CD4-positive, alpha-beta T cell (primary cell): ENCODE results near the gene PNMT. TPM values are rescaled to one million over a fixed set of nuclear protein-coding genes. Genes with fewer than 3 reads are reported as not detected.

ENCODE experiments used
- ATAC-seq: fragments of 200-7000 bp; cut with Tn5 transposase; one replicate; pipeline ENCODE4 v1.10.0; 2022; ENCODE audit warnings: mild to moderate bottlenecking; ENCODE audit not compliant: poor library complexity
- CTCF ChIA-PET: fragments of 350-600 bp; sonication (Branson Sonifier 250); formaldehyde crosslinking; loops from one replicate; lab custom pipeline; 2021; ENCODE audit warnings: antibody characterized with exemption, inconsistent platforms; lab: Charles Lee
- POLR2A ChIA-PET: fragments of 350-600 bp; sonication (Branson Sonifier 250); formaldehyde crosslinking; loops from one replicate; lab custom pipeline; 2021; ENCODE audit warnings: antibody characterized with exemption, inconsistent platforms; lab: Charles Lee
- DNase-seq, 14 experiments: peaks; one replicate each; pipeline ENCODE4 v3.0.0-alpha.2; 2013 to 2020; ENCODE audit warnings: mixed read lengths in 2 of 14
- H3K27ac ChIP-seq, 2 donors: one replicate each; pipeline versions ENCODE4 v1.5.1 to v1.7.0; 2013; ENCODE audit warnings: low read length in 2 of 2, low read depth in 1 of 2, mild to moderate bottlenecking in 1 of 2
- H3K27me3 ChIP-seq, 2 experiments: 1 replicate in 1 of 2; 2 replicates in 1 of 2; pipeline versions ENCODE4 v1.6.1 to v1.7.0; 2013; ENCODE audit warnings: low read length in 2 of 2, control low read depth in 1 of 2, mild to moderate bottlenecking in 1 of 2, moderate library complexity in 1 of 2; ENCODE audit not compliant: insufficient read depth in 2 of 2, control insufficient read depth in 1 of 2
- H3K36me3 ChIP-seq: one replicate; pipeline ENCODE4 v1.6.1; 2013; ENCODE audit warnings: low read length, control low read depth; ENCODE audit not compliant: insufficient read depth
- H3K4me1 ChIP-seq: one replicate; pipeline ENCODE4 v1.6.1; 2013; ENCODE audit warnings: low read length, control low read depth; ENCODE audit not compliant: insufficient read depth
- H3K4me3 ChIP-seq: one replicate; pipeline ENCODE4 v1.5.1; 2013; ENCODE audit warnings: mild to moderate bottlenecking, low read length, moderate library complexity
- H3K9me3 ChIP-seq, 2 experiments: 1 replicate in 1 of 2; 2 replicates in 1 of 2; pipeline versions ENCODE4 v1.6.1 to v1.7.0; 2013; ENCODE audit warnings: low read length in 2 of 2, mild to moderate bottlenecking in 2 of 2, control low read depth in 1 of 2, moderate library complexity in 1 of 2; ENCODE audit not compliant: control insufficient read depth in 1 of 2, insufficient read depth in 1 of 2
- H3K27ac Mint-ChIP-seq: one replicate; pipeline ENCODE4 v1.8.0; 2020; ENCODE audit warnings: mixed read lengths
- H3K27me3 Mint-ChIP-seq: one replicate; pipeline ENCODE4 v1.8.0; 2021; ENCODE audit warnings: mixed read lengths
- H3K36me3 Mint-ChIP-seq: one replicate; pipeline ENCODE4 v1.8.0; 2021; ENCODE audit warnings: low read depth, mixed read lengths
- H3K4me1 Mint-ChIP-seq: one replicate; pipeline ENCODE4 v1.8.0; 2021; ENCODE audit warnings: low read depth, mixed read lengths
- H3K4me3 Mint-ChIP-seq: one replicate; pipeline ENCODE4 v1.8.0; 2020; ENCODE audit warnings: mild to moderate bottlenecking, mixed read lengths
- H3K9me3 Mint-ChIP-seq: one replicate; pipeline ENCODE4 v1.8.0; 2020; ENCODE audit warnings: mixed read lengths
- CTCF ChIP-seq: fragments of 200-600 bp; IDR thresholded peaks from one replicate; pipeline ENCODE4 v1.8.0; 2022; ENCODE audit warnings: antibody characterized with exemption, mild to moderate bottlenecking
- intact Hi-C, 2 experiments: fragments of 100-400 bp; cut with DNase I in 1 of 2; cut with micrococcal nuclease in 1 of 2; formaldehyde crosslinking; loops; one replicate each; pipeline versions ENCODE4 v1.15.1 to v1.9.0; 2023 to 2025; cut with DNase I, micrococcal nuclease
- total RNA-seq, 174 experiments: library from RNA in 2 of 174; stranded (reverse) in 2 of 174; gene quantifications; one replicate each; pipeline ENCODE4 v1.2.3 and lab custom pipeline; 2021 to 2026

PNMT gene
- total RNA-seq, 2 experiments from 2014 or later, result 0.47 TPM; not detected in 1

DNA sequence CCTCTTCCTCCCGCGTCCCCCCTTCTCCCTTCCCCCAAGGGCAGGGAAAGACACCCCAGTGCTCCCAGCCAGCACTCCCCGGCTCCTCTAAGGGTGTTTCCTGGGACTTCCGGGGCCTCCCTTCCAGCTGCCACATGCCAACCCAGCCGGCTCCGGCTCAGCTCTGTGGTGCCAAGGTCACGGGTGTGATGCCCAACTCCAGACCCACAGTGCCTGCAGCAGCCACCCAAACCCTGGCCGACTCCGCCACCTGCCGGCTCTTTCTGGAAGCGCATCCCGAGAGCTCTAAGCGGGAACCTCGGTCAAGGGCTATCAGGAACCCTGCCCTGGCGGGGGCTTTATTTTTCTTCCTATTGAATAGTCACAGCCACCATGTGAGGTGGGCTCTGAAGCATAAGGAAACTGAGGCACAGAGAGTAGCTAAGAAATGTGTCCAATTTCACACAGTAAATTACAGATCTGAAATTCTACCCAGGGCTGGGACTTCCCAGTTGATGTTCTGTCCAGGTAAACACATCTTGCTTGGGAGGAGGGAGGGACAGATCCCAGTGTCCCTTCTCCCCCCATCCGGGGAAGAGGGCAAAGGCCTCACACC is 44.8 kb upstream of the PNMT start:
- H3K27ac ChIP-seq, result no peak overlapping the region
- TF ChIP-seq CTCF, result peak; percentile 92
- no peaks in the 10 kb centered on the region for H3K36me3 Mint-ChIP-seq
- no peak overlapping the region for H3K27ac Mint-ChIP-seq
- no peak overlapping the region for H3K4me3 ChIP-seq
- peaks cover 29 to 30% of the 10 kb centered on the region in 2 experiments for H3K27me3 ChIP-seq
- H3K9me3 Mint-ChIP-seq, result no peaks in the 10 kb centered on the region
- H3K4me1 ChIP-seq, result peaks cover 44% of the 10 kb centered on the region
- peaks cover 40% of the 10 kb centered on the region for H3K27me3 Mint-ChIP-seq
- no peaks in the 10 kb centered on the region for H3K36me3 ChIP-seq
- ATAC-seq (peak; percentile 63), DNase-seq (peak; percentile 73 to 91 (median 84))
- H3K4me1 Mint-ChIP-seq, result peaks cover 25% of the 10 kb centered on the region
- CTCF ChIA-PET, result interaction anchor here (0.6 to 3.6 kb wide), 24 partner anchors 9 to 651 kb away, joined by 3 to 66 read pairs (median 4); partner anchors contain the start of genes CDK12, MIEN1, PNMT and STARD3
- intact Hi-C loops, result loop anchor here (1.0 to 10.0 kb wide), 8 partner anchors 13 to 354 kb away; partner anchors contain the start of genes IKZF3 (in 2 of the 2), MIEN1 (in 1 of the 2), PNMT (in 1 of the 2) and STARD3 (in 1 of the 2)
- POLR2A ChIA-PET, result interaction anchor here (0.6 to 1.8 kb wide), 6 partner anchors 8 to 357 kb away, joined by 3 to 10 read pairs (median 4); partner anchors contain the start of genes IKZF3, PSMD3 and STARD3
- H3K9me3 ChIP-seq, result peaks cover 0 to 7% of the 10 kb centered on the region in 2 experiments
- H3K4me3 Mint-ChIP-seq, result peak overlapping the region; percentile 68

GRCh38 chr17:39624313-39624712 is 43.9 kb upstream of the PNMT start:
- ChIA-PET POLR2A (no interaction called here), CTCF (interaction anchor here (3.6 kb wide), 1 partner anchor 22 kb away, joined by 20 read pairs; no protein-coding TSS in a partner anchor)
- H3K27me3 ChIP-seq, result peaks cover 30 to 36% of the 10 kb centered on the region in 2 experiments
- H3K27ac ChIP-seq, result no peak overlapping the region
- H3K36me3 ChIP-seq, result no peaks in the 10 kb centered on the region
- peaks cover 45% of the 10 kb centered on the region for H3K27me3 Mint-ChIP-seq
- no peak overlapping the region for H3K4me3 ChIP-seq
- no peaks in the 10 kb centered on the region for H3K36me3 Mint-ChIP-seq
- no peak overlapping the region for H3K4me3 Mint-ChIP-seq
- H3K4me1 Mint-ChIP-seq, result peaks cover 25% of the 10 kb centered on the region
- H3K4me1 ChIP-seq, result peaks cover 37% of the 10 kb centered on the region
- ATAC-seq (no peak), DNase-seq (no peak)
- no peak for TF ChIP-seq CTCF
- H3K9me3 ChIP-seq, result peaks cover 0 to 7% of the 10 kb centered on the region in 2 experiments
- H3K9me3 Mint-ChIP-seq, result no peaks in the 10 kb centered on the region
- intact Hi-C loops, result loop anchor here (5.0 to 10.0 kb wide), 3 partner anchors 108 to 353 kb away; partner anchors contain the start of genes IKZF3 (in 1 of the 2), MIEN1 (in 1 of the 2) and ZPBP2 (in 1 of the 2)
- H3K27ac Mint-ChIP-seq, result no peak overlapping the region

DNA sequence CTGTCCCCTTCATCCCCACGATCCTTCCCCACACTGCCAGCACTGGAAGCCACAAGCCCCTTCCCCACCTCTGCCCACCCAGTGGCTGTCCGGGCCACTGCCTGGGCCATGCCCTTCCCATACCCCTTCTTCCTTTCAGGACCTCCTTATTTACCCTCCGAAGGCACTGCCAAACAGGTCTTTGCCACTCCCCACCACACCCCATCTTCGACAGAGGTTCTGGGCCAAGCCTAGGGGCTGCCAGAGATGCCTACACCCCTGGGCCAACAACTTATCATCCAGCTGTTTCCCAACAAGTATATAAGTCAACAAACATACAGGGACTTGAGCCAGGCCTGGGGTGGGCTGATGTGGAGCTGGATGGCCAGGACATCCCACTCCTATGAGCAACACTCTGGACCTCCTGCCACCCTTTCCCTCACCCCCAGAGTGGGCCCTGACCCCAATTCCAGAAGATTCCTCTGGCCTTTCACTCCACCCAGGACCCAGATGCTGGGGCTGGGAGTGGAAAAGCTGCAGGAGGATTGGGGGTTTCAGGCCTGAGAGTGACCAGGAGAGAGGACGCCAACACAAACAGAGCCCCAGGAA is 43.0 kb upstream of the PNMT start:
- Mint-ChIP-seq H3K4me1 (peaks cover 25% of the 10 kb centered on the region), H3K27me3 (peaks cover 45% of the 10 kb centered on the region), H3K4me3 (peak overlapping the region; percentile 20), H3K36me3 (no peaks in the 10 kb centered on the region), H3K27ac (no peak overlapping the region), H3K9me3 (no peaks in the 10 kb centered on the region)
- Histone ChIP-seq H3K36me3 (no peaks in the 10 kb centered on the region), H3K4me3 (no peak overlapping the region), H3K27me3 (peaks cover 30 to 36% of the 10 kb centered on the region in 2 experiments), H3K9me3 (peaks cover 0 to 7% of the 10 kb centered on the region in 2 experiments), H3K4me1 (peaks cover 37% of the 10 kb centered on the region), H3K27ac (no peak overlapping the region)
- no peak for TF ChIP-seq CTCF
- DNase-seq (no peak), ATAC-seq (no peak)
- CTCF ChIA-PET, result no interaction called here
- POLR2A ChIA-PET, result no interaction called here
- intact Hi-C loops, result loop anchor here in 1 of 2 experiments (10.0 kb wide), 1 partner anchor 240 kb away; the partner anchor contains the start of genes IKZF3 and ZPBP2
